ENCODE measurements around the gene ALDH2.

DNA sequence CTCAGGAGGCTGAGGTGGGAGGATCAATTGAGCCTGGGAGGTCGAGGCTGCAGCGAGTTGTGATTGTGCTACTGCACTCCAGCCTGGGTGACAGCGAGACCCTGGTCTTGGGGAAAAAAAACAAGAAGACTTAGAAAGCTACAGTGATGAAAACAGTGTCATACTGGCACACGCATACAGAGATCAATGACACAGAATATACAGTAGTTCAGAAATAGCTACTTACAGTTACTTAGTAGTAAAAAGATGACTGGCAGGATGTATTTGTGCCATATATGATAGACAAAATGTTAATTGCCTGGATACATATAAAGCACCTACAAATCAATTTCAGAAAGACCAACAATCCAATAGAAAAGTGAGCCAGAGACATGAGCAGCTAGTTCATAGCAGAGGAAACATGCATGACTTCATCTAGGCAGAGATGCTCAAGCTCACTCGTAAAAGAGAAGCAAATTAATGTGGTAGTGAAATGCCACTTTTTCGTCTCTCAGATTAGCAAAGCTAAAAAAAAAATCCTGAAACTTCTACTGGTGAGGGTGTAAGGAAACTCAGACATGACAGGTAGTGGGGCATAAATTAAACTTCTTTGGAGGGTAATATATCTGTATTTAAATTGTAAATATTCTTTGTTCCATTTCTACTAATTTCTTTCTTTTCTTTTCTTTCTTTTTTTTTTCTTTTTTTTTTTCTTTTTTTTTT, 2.5 kb upstream of the ALDH2 start:
- TF ChIP-seq, protein P1, sequence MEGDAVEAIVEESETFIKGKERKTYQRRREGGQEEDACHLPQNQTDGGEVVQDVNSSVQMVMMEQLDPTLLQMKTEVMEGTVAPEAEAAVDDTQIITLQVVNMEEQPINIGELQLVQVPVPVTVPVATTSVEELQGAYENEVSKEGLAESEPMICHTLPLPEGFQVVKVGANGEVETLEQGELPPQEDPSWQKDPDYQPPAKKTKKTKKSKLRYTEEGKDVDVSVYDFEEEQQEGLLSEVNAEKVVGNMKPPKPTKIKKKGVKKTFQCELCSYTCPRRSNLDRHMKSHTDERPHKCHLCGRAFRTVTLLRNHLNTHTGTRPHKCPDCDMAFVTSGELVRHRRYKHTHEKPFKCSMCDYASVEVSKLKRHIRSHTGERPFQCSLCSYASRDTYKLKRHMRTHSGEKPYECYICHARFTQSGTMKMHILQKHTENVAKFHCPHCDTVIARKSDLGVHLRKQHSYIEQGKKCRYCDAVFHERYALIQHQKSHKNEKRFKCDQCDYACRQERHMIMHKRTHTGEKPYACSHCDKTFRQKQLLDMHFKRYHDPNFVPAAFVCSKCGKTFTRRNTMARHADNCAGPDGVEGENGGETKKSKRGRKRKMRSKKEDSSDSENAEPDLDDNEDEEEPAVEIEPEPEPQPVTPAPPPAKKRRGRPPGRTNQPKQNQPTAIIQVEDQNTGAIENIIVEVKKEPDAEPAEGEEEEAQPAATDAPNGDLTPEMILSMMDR (IDR thresholded peaks at IDR 0.05), result no peak
- TF ChIP-seq EZH2 (IDR thresholded peaks at IDR 0.05; ENCODE audit: borderline replicate concordance, insufficient read depth, low read depth, low read length, poor library complexity, severe bottlenecking), result no peak

Measured in B cell (primary cell).